IMR-90 (cell line): ENCODE data around the gene KCNJ18. TPM values are rescaled to one million over a fixed set of nuclear protein-coding genes. Genes with fewer than 3 reads are reported as not detected.
"Not testable (repeated sequence)": the region's sequence is repeated elsewhere in the genome, so short reads cannot be mapped to it uniquely, and the experiment has no call there.

Experiments
- ATAC-seq: fragments of 200-7000 bp; cut with Tn5 transposase; 2 replicates; pipeline ENCODE4 v1.9.1; 2020; ENCODE audit warnings: low read depth, mild to moderate bottlenecking, moderate library complexity
- BruUV-seq: library from RNA; stranded (reverse); fragments of 400-500 nt; replicated peaks from 2 replicates; lab custom pipeline; 2021; lab: Mats Ljungman, UMichigan
- CTCF ChIA-PET: fragments of 300-600 bp; formaldehyde crosslinking; extraction: SDS; loops from one replicate; lab custom pipeline; 2021; ENCODE audit warnings: antibody characterized with exemption; lab: Yijun Ruan, JAX
- POLR2A ChIA-PET: fragments of 300-600 bp; sonication (Branson Sonifier 250); formaldehyde crosslinking; loops from one replicate; lab custom pipeline; 2022; ENCODE audit warnings: antibody characterized with exemption; ENCODE audit not compliant: unreplicated experiment; lab: Charles Lee
- DNase-seq: peaks from one replicate; pipeline ENCODE4 v3.0.0; 2013
- H2AFZ ChIP-seq: replicated peaks from 2 replicates; pipeline ENCODE3; 2013; ENCODE audit warnings: low read length, mild to moderate bottlenecking; ENCODE audit not compliant: poor library complexity
- H2AK5ac ChIP-seq: 2 replicates; pipeline ENCODE4 v1.6.1; 2013; ENCODE audit warnings: low read depth, low read length, inconsistent platforms
- H2AK9ac ChIP-seq: replicated peaks from 2 replicates; pipeline ENCODE3; 2013; ENCODE audit warnings: mild to moderate bottlenecking, low read depth, low read length, moderate library complexity; ENCODE audit not compliant: poor library complexity
- H2BK120ac ChIP-seq: 2 replicates; pipeline ENCODE4 v1.6.1; 2013; ENCODE audit warnings: low read depth, low read length, inconsistent platforms
- H2BK15ac ChIP-seq: 3 replicates; pipeline ENCODE4 v1.6.1; 2013; ENCODE audit warnings: low read depth, low read length, inconsistent platforms
- H2BK20ac ChIP-seq: 2 replicates; pipeline ENCODE4 v1.6.1; 2013; ENCODE audit warnings: low read depth, mild to moderate bottlenecking, inconsistent platforms, low read length, moderate library complexity
- H2BK5ac ChIP-seq: 2 replicates; pipeline ENCODE4 v1.6.1; 2013; ENCODE audit warnings: mild to moderate bottlenecking, low read depth, low read length, inconsistent platforms; ENCODE audit not compliant: poor library complexity, severe bottlenecking
- H3K14ac ChIP-seq: replicated peaks from 2 replicates; pipeline ENCODE4 v1.6.1; 2013; ENCODE audit warnings: low read depth, low read length, inconsistent platforms
- H3K18ac ChIP-seq: 2 replicates; pipeline ENCODE4 v1.6.1; 2013; ENCODE audit warnings: low read depth, low read length, control low read depth
- H3K23ac ChIP-seq: 2 replicates; pipeline ENCODE4 v1.6.1; 2013; ENCODE audit warnings: low read depth, low read length, inconsistent platforms
- H3K27ac ChIP-seq: 2 replicates; pipeline ENCODE4 v1.5.1; 2013; ENCODE audit warnings: mild to moderate bottlenecking, control low read depth, low read length; ENCODE audit not compliant: insufficient read depth
- H3K27me3 ChIP-seq: 2 replicates; pipeline ENCODE4 v1.6.1; 2013; ENCODE audit warnings: low read length; ENCODE audit not compliant: control insufficient read depth, insufficient read depth
- H3K36me3 ChIP-seq: 2 replicates; pipeline ENCODE4 v1.6.1; 2013; ENCODE audit warnings: low read length, mixed read lengths; ENCODE audit not compliant: control insufficient read depth, insufficient read depth
- H3K4ac ChIP-seq: 2 replicates; pipeline ENCODE4 v1.6.1; 2013; ENCODE audit warnings: low read depth, low read length, inconsistent platforms
- H3K4me1 ChIP-seq: 2 replicates; pipeline ENCODE4 v1.6.1; 2013; ENCODE audit warnings: low read length, mixed read lengths; ENCODE audit not compliant: control insufficient read depth, insufficient read depth
- H3K4me2 ChIP-seq: 2 replicates; pipeline ENCODE4 v1.6.1; 2013; ENCODE audit warnings: low read depth, mild to moderate bottlenecking, control low read depth, low read length, moderate library complexity
- H3K4me3 ChIP-seq: 2 replicates; pipeline ENCODE4 v1.5.1; 2013; ENCODE audit warnings: low read depth, mild to moderate bottlenecking, control low read depth, low read length, moderate library complexity; ENCODE audit not compliant: insufficient read depth
- H3K56ac ChIP-seq: 2 replicates; pipeline ENCODE4 v1.6.1; 2013; ENCODE audit warnings: low read length, inconsistent platforms; ENCODE audit not compliant: insufficient read depth; ENCODE audit errors: extremely low read depth
- H3K79me1 ChIP-seq, 2 experiments: 2 replicates each; pipeline ENCODE4 v1.6.1; 2013; ENCODE audit warnings: low read length in 2 of 2, inconsistent platforms in 1 of 2, low read depth in 1 of 2
- H3K9ac ChIP-seq: 2 replicates; pipeline ENCODE4 v1.6.1; 2013; ENCODE audit warnings: low read depth, low read length, control low read depth
- H3K9me1 ChIP-seq: 2 replicates; pipeline ENCODE4 v1.6.1; 2013; ENCODE audit warnings: low read length, inconsistent platforms; ENCODE audit not compliant: insufficient read depth
- H3K9me3 ChIP-seq: 2 replicates; pipeline ENCODE4 v1.6.1; 2013; ENCODE audit warnings: low read length; ENCODE audit not compliant: control insufficient read depth, insufficient read depth
- H4K20me1 ChIP-seq: 2 replicates; pipeline ENCODE4 v1.6.1; 2013; ENCODE audit warnings: low read length, inconsistent platforms; ENCODE audit not compliant: insufficient read depth
- H4K5ac ChIP-seq: 2 replicates; pipeline ENCODE4 v1.6.1; 2013; ENCODE audit warnings: mild to moderate bottlenecking, low read depth, low read length, control low read depth
- H4K8ac ChIP-seq, 2 experiments: 2 replicates each; pipeline ENCODE4 v1.6.1; 2013; ENCODE audit warnings: low read depth in 2 of 2, low read length in 2 of 2, control low read depth in 1 of 2, inconsistent platforms in 1 of 2
- H4K91ac ChIP-seq: 2 replicates; pipeline ENCODE4 v1.6.1; 2013; ENCODE audit warnings: low read depth, low read length, inconsistent platforms; ENCODE audit not compliant: insufficient read depth
- WGBS, 2 experiments: methylation state at CpG; one replicate each; pipeline versions ENCODE4 v1.1.5 to v1.1.7; 2013; ENCODE audit warnings: missing lambda C conversion rate in 2 of 2; ENCODE audit not compliant: insufficient read length in 1 of 2; ENCODE audit errors: extremely low coverage in 2 of 2; 5-methylcytosine and 5-hydroxymethylcytosine counted together
- dilution Hi-C: fragments of 300-500 bp; cut with HindIII; formaldehyde crosslinking; loops from one replicate; pipeline ENCODE4 v1.14.3; 2018; ENCODE audit warnings: low sequenced_read_pairs; ENCODE audit not compliant: unreplicated experiment
- in situ Hi-C: fragments of 300-500 bp; cut with MboI; formaldehyde crosslinking; loops from 3 replicates; pipeline ENCODE4 v1.14.3; 2019; ENCODE audit warnings: low sequenced_read_pairs, inconsistent platforms, mixed read lengths
- intact Hi-C: fragments of 100-400 bp; cut with micrococcal nuclease; formaldehyde crosslinking; loops from 2 replicates; pipeline ENCODE4 v1.10.0; 2022
- polyA plus RNA-seq, 3 experiments: library from polyadenylated mRNA; depleted of rRNA; stranded (reverse); fragments of >200 nt; gene quantifications; 2 replicates each; pipeline ENCODE4 v1.2.3, GENCODE V29; 2012; ENCODE audit warnings: low replicate concordance in 1 of 3
- total RNA-seq: library from RNA; depleted of rRNA; stranded (reverse); fragments of >200 nt; gene quantifications from 2 replicates; pipeline ENCODE4 v1.2.3, GENCODE V29; 2012

The KCNJ18 gene
- total and polyA plus RNA-seq, 2 of the 4 experiments (the other 2 are of a cell fraction): not detected

DNA sequence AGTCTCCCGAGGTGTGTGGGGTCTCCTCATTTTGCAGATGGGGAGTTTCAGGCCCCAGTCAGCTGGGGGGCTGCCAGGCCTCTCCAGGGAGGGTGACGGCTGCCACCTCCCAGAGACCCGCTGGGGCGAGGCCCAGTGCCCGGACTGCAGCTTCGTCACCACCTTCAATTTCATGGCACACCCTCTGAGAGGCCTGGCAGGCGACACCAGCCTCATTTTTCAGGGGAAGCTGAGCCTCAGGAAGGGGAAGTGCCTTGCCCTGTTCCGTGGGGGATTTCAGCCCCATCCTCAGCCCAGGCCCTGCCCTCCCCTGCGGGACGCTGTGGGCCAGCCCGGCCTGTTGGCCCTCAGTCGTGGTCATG is 362 bp downstream of the KCNJ18 start:
- in situ Hi-C loops, CTCF ChIA-PET, H3K4ac ChIP-seq, H2AK9ac ChIP-seq, H3K9me1 ChIP-seq, H3K14ac ChIP-seq, H2AK5ac ChIP-seq, H4K5ac ChIP-seq, H4K91ac ChIP-seq, H3K79me1 ChIP-seq, H2BK120ac ChIP-seq, H3K4me2 ChIP-seq, H3K56ac ChIP-seq, H3K18ac ChIP-seq, H3K27me3 ChIP-seq, dilution Hi-C loops, H3K9ac ChIP-seq, H2BK5ac ChIP-seq, H2BK15ac ChIP-seq, H3K36me3 ChIP-seq, POLR2A ChIA-PET, H3K4me1 ChIP-seq, ATAC-seq, H2AFZ ChIP-seq, BruUV-seq, H3K27ac ChIP-seq, DNase-seq, intact Hi-C loops, H2BK20ac ChIP-seq, H3K23ac ChIP-seq, H3K4me3 ChIP-seq, H4K20me1 ChIP-seq, H4K8ac ChIP-seq: not testable (repeated sequence)
- no CpG with 5 or more reads among the region's 12 CpGs for WGBS, 2 experiments
- H3K9me3 ChIP-seq: peaks cover 32% of the 10 kb centered on the region

DNA sequence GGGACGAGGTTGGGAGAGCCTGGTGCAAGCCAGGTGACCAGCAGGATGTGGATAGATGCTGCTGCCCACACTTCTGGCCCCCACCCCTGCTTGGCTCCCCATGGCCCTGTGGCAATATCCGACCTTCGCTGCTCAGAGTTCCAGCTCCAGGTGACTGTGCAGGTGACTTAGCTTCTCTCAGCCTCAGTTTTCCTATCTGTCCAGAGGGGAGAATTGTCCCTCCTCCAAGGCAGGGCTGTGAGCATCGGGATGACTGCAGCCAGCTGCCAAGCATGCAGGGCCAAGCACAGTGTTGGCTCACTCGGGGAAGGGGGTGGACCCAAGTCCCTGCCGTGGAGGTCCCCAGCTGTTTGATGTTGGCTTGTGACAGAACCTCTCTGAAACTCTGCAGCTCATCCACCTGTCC is 1.1 kb downstream of the KCNJ18 start:
- H3K56ac ChIP-seq, H4K20me1 ChIP-seq, H3K4ac ChIP-seq, H3K4me3 ChIP-seq, H3K14ac ChIP-seq, H4K8ac ChIP-seq, dilution Hi-C loops, H2BK15ac ChIP-seq, H3K4me1 ChIP-seq, DNase-seq, H3K9me1 ChIP-seq, POLR2A ChIA-PET, CTCF ChIA-PET, H3K9ac ChIP-seq, H3K18ac ChIP-seq, H3K4me2 ChIP-seq, H2AK9ac ChIP-seq, H2BK5ac ChIP-seq, H2BK20ac ChIP-seq, H3K23ac ChIP-seq, BruUV-seq, H3K36me3 ChIP-seq, intact Hi-C loops, H3K27me3 ChIP-seq, H4K91ac ChIP-seq, ATAC-seq, H3K79me1 ChIP-seq, H2AFZ ChIP-seq, H3K27ac ChIP-seq, H2BK120ac ChIP-seq, H2AK5ac ChIP-seq, in situ Hi-C loops, H4K5ac ChIP-seq: not testable (repeated sequence)
- no CpG with 5 or more reads among the region's 6 CpGs for whole genome bisulfite sequencing, 2 experiments
- peaks cover 28% of the 10 kb centered on the region for H3K9me3 ChIP-seq
